HFF-Myc (cell line): ENCODE results near the gene FAM13A.

ENCODE experiments used
- DNase-seq: peaks from one replicate; pipeline ENCODE4 v3.0.0-alpha.2; 2011; ENCODE audit warnings: low read depth; ENCODE audit errors: extremely low read depth
- H3K4me3 ChIP-seq: replicated peaks from 2 replicates; pipeline ENCODE4 v1.5.1; 2011; ENCODE audit warnings: low read depth, mild to moderate bottlenecking, control low read depth, low read length
- TF ChIP-seq, protein P1 (sequence below): IDR thresholded peaks from 2 replicates; pipeline ENCODE4 v1.5.1; 2012; ENCODE audit warnings: mild to moderate bottlenecking, low read depth, low read length, control low read depth; ENCODE audit errors: missing control alignments

FAM13A gene

DNA sequence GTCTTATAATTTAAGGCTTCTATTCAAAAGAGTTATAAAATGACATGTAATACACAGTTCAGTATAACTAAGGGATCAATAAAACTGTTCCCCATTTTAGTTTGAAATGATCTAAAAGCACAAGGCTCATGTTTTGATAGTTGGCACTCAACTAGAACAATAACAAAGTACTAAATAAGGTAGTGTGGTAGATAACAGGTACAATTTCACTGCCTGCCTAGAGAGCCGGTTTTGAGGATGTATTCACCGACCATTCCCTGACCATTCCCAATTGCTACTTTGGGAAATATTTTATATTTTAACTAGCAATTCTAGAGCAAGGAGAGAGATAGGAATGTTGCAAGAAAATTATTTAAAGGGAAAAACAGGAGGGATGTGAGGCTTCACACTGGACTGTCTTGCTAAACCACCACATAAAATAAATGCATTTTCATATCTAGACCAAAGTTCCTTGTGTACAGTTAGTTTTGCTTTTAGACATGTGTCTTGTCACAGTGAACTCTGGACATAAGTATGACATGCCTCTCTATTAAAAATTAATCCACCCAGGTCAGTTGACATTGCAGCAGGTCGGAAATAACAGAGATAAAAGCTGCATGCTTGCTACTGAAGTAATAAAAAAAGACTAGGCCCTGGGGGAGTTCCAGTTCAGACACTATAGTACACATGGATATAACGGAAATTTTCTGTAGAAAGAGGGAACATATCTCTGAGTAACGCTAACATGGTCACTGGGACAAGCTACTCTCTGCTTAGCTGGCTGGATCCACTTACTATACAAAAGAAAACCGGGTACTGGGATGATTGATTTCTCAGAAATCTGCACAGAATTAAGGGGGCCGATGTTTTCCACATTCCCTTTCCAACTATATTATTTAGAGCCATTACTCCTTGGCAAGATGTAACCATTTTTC, 303.1 kb downstream of the FAM13A start:
- H3K4me3 ChIP-seq = no peak overlapping the region
- TF ChIP-seq, protein P1, sequence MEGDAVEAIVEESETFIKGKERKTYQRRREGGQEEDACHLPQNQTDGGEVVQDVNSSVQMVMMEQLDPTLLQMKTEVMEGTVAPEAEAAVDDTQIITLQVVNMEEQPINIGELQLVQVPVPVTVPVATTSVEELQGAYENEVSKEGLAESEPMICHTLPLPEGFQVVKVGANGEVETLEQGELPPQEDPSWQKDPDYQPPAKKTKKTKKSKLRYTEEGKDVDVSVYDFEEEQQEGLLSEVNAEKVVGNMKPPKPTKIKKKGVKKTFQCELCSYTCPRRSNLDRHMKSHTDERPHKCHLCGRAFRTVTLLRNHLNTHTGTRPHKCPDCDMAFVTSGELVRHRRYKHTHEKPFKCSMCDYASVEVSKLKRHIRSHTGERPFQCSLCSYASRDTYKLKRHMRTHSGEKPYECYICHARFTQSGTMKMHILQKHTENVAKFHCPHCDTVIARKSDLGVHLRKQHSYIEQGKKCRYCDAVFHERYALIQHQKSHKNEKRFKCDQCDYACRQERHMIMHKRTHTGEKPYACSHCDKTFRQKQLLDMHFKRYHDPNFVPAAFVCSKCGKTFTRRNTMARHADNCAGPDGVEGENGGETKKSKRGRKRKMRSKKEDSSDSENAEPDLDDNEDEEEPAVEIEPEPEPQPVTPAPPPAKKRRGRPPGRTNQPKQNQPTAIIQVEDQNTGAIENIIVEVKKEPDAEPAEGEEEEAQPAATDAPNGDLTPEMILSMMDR = no peak
- DNase-seq = no peak

DNA sequence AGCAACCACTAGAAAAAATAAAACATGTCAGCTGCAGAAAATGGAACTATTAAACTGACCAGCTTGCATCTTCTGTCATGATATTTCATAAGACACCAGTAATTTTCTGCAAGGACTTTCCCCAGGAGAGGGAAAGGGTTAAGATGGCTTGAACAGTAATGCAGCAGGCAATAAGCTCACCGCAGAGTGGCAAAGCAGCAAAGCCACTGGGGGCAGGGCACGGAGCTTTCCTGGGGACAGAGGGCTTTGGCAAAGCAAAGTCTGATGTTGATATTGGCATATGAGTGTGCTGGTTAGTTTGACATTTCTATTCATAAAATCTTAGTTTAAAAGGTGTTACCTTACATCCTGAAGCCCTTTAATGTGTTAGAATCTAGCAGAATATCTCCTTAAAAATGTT, 304.2 kb downstream of the FAM13A start:
- no peak overlapping the region for H3K4me3 ChIP-seq
- TF ChIP-seq, protein P1 = no peak
- DNase-seq = no peak

DNA sequence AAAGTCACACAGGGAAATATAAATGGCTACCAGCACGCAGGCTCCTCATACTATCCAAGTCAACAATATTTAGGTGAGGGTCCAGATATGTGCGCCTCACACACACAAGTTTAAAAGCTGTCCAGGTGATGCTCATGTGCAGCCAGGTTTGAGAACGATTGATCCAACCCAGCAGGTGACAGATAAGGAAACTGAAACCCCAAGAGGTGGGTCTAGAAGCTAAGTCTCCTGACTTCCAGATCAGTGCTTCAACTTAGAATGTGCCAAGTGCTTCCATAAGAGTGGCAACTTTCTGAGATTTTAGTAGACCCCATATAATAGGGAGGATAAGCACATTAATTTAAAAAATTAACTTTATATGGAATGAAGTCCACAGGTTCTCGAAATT, 304.9 kb downstream of the FAM13A start:
- no peak overlapping the region for H3K4me3 ChIP-seq
- no peak for DNase-seq
- TF ChIP-seq, protein P1 = no peak

DNA sequence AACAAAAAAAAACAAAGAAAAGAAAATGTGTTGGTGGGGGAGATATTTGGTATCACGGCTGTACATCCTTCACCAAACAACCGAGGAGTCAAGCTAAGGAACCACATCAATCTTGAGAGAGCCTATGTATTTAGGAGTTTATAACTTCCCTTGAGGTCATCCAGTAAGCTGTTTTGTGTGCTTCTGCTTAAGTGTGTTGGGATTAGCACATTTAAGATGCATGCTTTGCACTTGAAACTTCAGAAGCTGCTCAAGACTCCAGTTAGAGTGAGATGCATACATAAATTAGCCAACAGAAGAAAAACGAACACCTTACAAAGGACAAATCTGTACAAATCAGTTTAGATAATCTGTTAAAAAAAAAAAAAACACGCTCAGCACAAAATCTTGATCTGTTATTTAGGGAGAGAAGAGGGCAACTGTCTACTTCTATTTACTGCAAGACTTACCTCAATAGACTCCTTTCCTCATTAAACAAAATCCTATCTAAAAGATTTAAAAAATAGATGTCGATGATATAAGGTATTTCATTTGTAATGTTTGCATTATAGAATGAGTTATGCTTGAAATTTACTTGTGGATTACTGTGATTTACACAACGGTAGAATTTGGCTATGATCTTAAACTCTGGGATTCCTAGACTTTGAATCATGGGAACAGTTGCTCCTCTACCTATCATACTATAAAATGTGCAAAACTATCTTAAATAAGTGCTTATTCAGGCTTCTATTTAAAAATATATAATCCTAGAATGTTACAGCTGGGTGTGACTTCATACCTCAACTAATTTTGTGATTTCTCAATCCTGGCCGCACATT, 305.5 kb downstream of the FAM13A start:
- DNase-seq = no peak
- H3K4me3 ChIP-seq = no peak overlapping the region
- TF ChIP-seq, protein P1 = no peak

DNA sequence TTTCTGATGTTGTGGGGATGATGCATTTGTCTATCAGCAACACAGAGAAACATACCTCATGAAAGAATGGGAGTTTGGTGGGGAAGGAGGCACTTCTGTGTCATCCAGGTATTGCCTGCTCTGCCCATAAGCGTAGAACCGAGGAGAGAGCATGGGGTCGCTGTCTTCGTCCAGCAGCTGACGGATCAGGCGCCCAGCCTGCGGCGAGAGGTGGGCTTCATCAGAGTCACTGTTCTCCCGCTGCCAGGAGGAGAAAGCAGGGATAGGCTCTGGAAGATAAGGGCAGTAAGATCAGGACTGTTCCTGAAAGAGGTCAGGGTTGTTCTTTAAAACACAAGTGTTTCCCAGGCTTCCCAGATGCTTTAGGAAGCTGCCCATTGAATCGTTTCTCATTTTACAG, 306.6 kb downstream of the FAM13A start:
- no peak overlapping the region for H3K4me3 ChIP-seq
- TF ChIP-seq, protein P1 = no peak
- no peak for DNase-seq

DNA sequence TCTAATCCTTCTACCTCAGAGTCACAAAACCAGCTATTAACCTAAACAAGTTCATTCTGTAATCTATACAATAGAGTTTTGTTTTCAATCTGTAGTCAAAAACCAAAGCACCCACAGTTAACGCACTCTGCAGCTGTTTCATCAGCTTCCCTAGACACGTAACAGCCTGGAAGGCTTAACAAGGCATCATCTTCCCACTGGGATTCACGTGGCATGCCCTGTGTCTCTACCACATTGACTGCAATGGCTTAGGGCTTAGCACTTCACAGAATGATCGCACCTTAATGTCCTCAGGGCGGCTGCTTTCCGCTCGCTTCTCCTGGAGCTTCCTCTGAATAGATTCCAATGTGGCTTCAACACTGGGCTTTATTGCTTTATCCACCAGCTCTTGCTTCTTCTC, 309.6 kb downstream of the FAM13A start:
- TF ChIP-seq, protein P1 = no peak
- H3K4me3 ChIP-seq = no peak overlapping the region
- DNase-seq = no peak
